HG03108 (cell line): ENCODE results near the gene ODF2L.

Source experiments
- ATAC-seq: cut with Tn5 transposase; IDR thresholded peaks from one replicate; pipeline ENCODE4 v1.9.1; 2021; ENCODE audit warnings: moderate library complexity; ENCODE audit not compliant: unreplicated experiment

Gene ODF2L

DNA sequence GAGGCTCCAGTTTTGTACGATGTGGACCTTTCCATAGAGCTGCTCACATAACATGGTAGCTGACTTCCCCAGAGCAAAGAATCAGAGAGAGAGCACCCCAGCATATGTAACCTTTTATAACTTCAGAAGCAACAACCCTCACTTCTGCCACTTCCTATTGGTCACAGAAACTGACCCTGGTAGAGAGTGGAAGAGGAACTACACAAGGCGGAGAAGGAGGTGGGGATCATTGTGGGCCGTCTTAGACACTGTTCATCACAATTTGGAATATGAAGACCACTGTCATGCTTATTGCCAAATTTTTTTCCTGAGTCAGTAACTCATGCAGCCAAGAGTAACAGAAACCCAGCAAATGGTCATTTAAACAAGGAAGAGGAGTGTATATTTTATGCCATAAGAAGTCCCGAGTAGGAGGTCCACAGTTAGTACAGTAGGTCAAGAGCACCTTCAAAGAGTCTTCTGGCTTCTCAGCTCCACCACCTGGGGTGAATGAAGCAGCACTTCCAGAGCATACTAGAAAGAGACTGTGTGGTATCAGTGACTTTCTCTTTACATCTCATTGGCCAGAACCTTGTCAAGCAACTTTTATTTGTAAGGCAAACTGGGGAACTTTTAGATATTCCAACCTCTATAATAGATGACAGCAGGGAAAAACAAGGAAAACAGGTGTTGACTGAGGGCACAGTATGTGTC is 71.8 kb downstream of the ODF2L start:
- no peak for ATAC-seq

DNA sequence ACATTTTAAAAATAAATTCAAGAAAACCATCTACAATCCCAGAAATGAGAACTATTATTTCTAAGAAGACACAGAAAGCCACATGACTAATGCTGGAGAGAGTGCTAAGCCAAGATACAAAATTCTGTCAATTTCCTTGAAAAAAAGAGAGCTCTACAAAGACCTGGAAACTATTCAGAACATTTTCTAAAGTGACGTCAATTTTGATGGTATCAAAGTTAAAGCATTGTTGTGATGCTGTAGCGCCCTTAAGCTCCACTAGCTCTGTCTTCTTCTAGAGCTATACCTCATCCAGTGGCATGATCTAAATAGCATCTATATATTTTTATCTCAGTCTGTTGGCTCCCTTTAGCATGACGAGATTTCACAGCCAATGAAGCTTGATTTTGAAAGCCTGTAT is 73.9 kb downstream of the ODF2L start:
- no peak for ATAC-seq

DNA sequence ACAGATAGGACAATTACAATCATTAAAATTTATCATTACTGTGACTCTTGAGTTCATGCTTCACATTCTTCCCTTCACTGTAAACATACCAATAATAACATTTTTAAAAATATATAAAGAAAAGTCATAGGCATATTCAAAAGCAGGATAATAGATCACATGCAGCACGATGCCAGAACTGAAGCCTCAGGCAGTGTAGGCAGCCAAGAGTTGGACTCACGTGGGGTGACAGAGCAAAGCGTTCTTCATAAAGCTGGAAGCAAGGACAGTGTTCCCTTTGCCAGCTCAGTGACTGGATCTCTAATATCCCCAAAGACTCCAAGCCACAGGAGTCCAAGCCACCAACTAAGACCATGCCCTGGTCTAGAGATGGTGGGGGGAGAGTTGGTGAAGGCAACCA is 77.7 kb downstream of the ODF2L start:
- no peak for ATAC-seq

DNA sequence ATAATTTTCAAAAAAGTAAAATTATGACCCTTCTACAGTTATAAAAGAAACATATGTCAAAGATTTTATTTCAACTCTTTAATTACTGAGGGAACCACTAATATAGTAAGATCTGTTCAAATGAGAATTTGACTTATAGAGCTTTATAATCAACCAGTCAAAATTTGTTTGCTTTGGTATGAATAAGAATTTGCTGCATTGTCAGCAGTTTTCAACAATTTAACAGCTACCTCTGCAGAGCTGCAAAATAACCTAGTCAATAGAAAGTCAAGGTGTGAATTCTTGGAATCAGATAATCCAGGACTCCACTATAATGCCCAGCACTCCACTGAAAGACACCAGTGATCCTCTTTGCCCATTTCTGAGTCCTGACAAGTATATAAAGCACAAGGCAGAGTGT is 78.2 kb downstream of the ODF2L start:
- no peak for ATAC-seq

DNA sequence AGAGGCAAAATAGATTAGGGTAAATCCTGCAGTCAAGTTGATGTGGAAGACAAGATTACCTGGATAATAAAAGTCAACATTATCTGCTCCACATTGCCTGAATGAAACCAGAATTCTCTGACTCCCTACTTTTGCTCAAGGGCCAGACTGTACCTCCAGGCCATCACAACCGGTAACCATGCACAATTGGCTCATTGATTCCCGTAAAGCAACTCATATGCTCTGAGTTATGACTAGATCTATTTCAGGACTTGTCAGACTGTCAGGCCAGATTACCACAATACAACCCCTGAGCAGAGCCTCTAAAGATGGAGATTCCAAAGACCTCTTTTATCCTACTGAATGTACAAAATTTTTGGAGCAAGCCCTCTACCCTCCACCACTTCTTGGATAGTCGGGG is 90.4 kb downstream of the ODF2L start:
- ATAC-seq, result no peak

DNA sequence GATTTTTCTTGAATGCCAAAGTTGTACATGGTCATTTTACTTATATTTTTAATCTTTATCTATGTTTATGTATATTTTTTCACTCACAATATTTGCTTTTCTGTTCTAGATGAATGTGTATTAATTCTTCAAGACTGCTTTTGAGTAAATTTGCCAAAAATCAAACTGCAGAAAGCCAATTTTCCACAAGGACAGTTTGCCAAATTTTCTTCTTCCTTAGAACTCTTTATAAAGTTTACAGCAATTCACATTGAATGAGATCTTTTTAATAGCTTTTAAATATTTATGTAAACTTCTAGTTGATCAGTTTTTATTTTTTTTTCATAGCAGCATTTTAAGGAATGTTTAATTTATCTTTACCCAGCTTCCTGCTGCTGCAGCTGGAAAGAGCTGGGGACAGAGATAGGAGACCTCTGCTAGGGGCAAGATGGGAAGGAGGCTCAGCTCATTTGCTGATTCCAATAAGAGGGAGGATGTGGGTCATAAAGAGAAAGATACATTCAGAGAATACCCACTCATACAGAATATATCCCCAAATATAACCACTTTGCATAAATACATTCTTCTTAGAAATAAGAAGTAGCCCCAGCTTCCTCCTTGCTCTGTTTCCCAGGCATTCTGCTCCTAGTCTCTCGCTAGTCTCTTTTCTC is 93.0 kb downstream of the ODF2L start:
- ATAC-seq, result no peak
